Vagina (tissue), 2 donors: ENCODE data around the gene VILL.

Source experiments
- POLR2A ChIP-seq, 2 donors: fragments of 450-650 bp; IDR thresholded peaks; one replicate each; pipeline ENCODE4 v1.6.1; 2017; ENCODE audit warnings: antibody characterized with exemption in 2 of 2, mild to moderate bottlenecking in 2 of 2, moderate library complexity in 2 of 2
- TF ChIP-seq, protein P1 (sequence below), 3 experiments: fragments of 450-650 bp in 2 of 3; fragments of 200-600 bp in 1 of 3; sonication (generic) in 1 of 3; IDR thresholded peaks; one replicate each; pipeline ENCODE4 v1.5.1; 2017 to 2019; ENCODE audit warnings: antibody characterized with exemption in 3 of 3, mild to moderate bottlenecking in 2 of 3, moderate library complexity in 2 of 3

DNA sequence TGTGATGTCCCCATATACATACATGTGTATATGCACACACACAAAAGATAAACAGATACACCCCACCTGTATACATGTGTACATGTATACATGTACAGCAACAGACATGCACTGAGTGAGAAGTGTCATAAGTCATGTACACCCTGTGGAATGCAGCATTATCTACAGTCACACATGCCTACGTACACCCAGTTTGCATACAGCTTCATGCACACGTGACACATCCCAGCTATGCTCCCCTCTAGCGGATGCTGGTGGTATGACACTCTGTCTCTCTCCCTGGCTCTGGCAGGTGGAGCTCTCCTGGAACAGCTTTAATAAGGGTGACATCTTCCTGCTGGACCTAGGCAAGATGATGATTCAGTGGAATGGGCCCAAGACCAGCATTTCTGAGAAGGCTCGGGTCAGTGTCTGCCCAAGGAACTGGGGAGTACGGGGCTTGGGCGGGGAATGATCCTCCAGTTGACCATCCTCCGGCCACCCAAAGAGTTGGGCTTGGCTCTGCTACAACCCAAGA lies 6.3 kb downstream of the VILL start:
- TF ChIP-seq, protein P1, sequence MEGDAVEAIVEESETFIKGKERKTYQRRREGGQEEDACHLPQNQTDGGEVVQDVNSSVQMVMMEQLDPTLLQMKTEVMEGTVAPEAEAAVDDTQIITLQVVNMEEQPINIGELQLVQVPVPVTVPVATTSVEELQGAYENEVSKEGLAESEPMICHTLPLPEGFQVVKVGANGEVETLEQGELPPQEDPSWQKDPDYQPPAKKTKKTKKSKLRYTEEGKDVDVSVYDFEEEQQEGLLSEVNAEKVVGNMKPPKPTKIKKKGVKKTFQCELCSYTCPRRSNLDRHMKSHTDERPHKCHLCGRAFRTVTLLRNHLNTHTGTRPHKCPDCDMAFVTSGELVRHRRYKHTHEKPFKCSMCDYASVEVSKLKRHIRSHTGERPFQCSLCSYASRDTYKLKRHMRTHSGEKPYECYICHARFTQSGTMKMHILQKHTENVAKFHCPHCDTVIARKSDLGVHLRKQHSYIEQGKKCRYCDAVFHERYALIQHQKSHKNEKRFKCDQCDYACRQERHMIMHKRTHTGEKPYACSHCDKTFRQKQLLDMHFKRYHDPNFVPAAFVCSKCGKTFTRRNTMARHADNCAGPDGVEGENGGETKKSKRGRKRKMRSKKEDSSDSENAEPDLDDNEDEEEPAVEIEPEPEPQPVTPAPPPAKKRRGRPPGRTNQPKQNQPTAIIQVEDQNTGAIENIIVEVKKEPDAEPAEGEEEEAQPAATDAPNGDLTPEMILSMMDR (IDR thresholded peaks at IDR 0.05): peak; percentile 74 to 87 (median 86)
- TF ChIP-seq POLR2A (IDR thresholded peaks at IDR 0.05): no peak
